PFSK-1 (cell line): Measurements from ENCODE around the gene B4GALNT4.

Experiments
- REST ChIP-seq, 2 experiments: IDR thresholded peaks; 2 replicates each; pipeline versions ENCODE4 v1.6.1 to v1.8.0; 2011 to 2012; ENCODE audit warnings: low read depth in 2 of 2, low read length in 2 of 2, control low read depth in 1 of 2, inconsistent platforms in 1 of 2, mild to moderate bottlenecking in 1 of 2, moderate library complexity in 1 of 2; ENCODE audit not compliant: insufficient read depth in 1 of 2
- SIN3A ChIP-seq: IDR thresholded peaks from 2 replicates; pipeline ENCODE4 v1.6.1; 2012; ENCODE audit warnings: mild to moderate bottlenecking, low read length, moderate library complexity, borderline replicate concordance; ENCODE audit not compliant: insufficient read depth

DNA sequence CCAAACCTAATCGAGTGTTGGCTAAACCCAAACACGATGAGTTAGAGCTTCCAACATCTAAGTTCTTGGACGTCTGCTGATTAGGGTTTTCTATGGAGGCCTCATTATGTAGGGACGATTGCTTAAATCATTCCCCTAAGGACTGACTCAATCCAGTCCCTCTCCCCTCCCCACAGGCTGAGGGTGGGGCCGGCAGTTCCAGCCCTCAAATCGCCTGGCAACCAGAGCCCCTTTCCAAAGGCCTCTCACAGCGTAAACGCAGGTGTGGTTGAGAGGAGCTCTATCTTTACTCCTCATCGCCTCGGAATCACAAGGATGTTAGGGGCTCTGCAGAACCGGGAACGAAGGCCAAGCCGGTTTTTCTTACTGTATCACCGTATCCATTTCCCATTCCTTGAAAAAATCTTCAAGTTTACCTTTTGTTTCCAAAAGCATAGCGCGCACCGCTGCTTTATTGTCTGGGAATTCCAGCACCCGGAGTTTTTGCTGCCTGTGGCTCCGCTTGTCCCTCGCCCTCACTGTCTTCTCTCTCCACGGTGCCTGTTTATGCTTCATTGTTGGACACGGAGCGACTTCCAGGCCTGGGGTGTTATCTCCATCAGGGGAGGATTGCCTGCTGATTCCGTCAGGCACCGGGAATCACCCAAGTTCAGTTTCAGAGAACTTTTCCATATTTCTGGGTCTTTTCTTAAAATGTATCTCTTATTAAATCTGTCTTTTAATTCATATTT lies 34.9 kb upstream of the B4GALNT4 start:
- TF ChIP-seq REST (IDR thresholded peaks at IDR 0.05; ENCODE audit: insufficient read depth in 1 of 2, low read depth in 2 of 2, low read length in 2 of 2) (no peak), SIN3A (no peak)
